MM.1S (cell line): ENCODE data around the gene HMG20A.

ENCODE experiments used
- DNase-seq: peaks from one replicate; pipeline ENCODE4 v3.0.0-alpha.2; 2015
- H2AFZ ChIP-seq: fragments of 300-600 bp; sonication (generic); 2 replicates; pipeline ENCODE4 v1.6.0; 2016; ENCODE audit warnings: antibody characterized with exemption, low read length
- H3F3A ChIP-seq: fragments of 300-600 bp; sonication (generic); 2 replicates; pipeline ENCODE4 v1.6.1; 2016; ENCODE audit warnings: mild to moderate bottlenecking, antibody characterized with exemption, low read length, moderate library complexity, mixed read lengths; ENCODE audit not compliant: insufficient read depth
- H3K27ac ChIP-seq: fragments of 300-600 bp; sonication (generic); 2 replicates; pipeline ENCODE4 v1.5.1; 2016; ENCODE audit warnings: mild to moderate bottlenecking, low read length
- H3K27me3 ChIP-seq: fragments of 300-600 bp; sonication (generic); replicated peaks from 2 replicates; pipeline ENCODE4 v1.6.0; 2016; ENCODE audit warnings: low read length; ENCODE audit not compliant: insufficient read depth
- H3K36me3 ChIP-seq: fragments of 300-600 bp; sonication (generic); replicated peaks from 2 replicates; pipeline ENCODE4 v1.6.1; 2016; ENCODE audit warnings: mild to moderate bottlenecking, low read length, mixed read lengths; ENCODE audit not compliant: insufficient read depth
- H3K4me1 ChIP-seq: fragments of 300-600 bp; sonication (generic); 2 replicates; pipeline ENCODE4 v1.6.1; 2016; ENCODE audit warnings: low read length, mixed read lengths
- H3K4me2 ChIP-seq: fragments of 300-600 bp; sonication (generic); 2 replicates; pipeline ENCODE4 v1.6.0; 2016; ENCODE audit warnings: low read depth, low read length
- H3K4me3 ChIP-seq: fragments of 300-600 bp; sonication (generic); 2 replicates; pipeline ENCODE4 v1.5.1; 2016; ENCODE audit warnings: low read length, mixed read lengths
- H3K79me2 ChIP-seq: fragments of 300-600 bp; sonication (generic); 2 replicates; pipeline ENCODE4 v1.6.1; 2016; ENCODE audit warnings: mixed run types, low read length, mixed read lengths
- H3K9ac ChIP-seq: fragments of 300-600 bp; sonication (generic); 2 replicates; pipeline ENCODE4 v1.6.1; 2016; ENCODE audit warnings: low read length, mixed read lengths
- H3K9me2 ChIP-seq: fragments of 300-600 bp; sonication (generic); replicated peaks from 2 replicates; pipeline ENCODE4 v1.6.1; 2016; ENCODE audit warnings: mild to moderate bottlenecking, low read length, mixed read lengths; ENCODE audit not compliant: insufficient read depth
- H3K9me3 ChIP-seq: fragments of 300-600 bp; sonication (generic); replicated peaks from 2 replicates; pipeline ENCODE4 v1.6.1; 2016; ENCODE audit warnings: mild to moderate bottlenecking, low read length, mixed read lengths; ENCODE audit not compliant: insufficient read depth
- H4K20me1 ChIP-seq: fragments of 300-600 bp; sonication (generic); 2 replicates; pipeline ENCODE4 v1.6.1; 2016; ENCODE audit warnings: mild to moderate bottlenecking, low read length, moderate library complexity, mixed read lengths; ENCODE audit not compliant: insufficient read depth
- EZH2 ChIP-seq: fragments of 300-600 bp; sonication (generic); optimal IDR thresholded peaks from 2 replicates; pipeline ENCODE3; 2017; ENCODE audit warnings: low read depth, mild to moderate bottlenecking, antibody characterized with exemption, low read length, mixed read lengths
- EZH2phosphoT487 ChIP-seq: fragments of 300-600 bp; sonication (generic); IDR thresholded peaks from 2 replicates; pipeline ENCODE4 v1.6.1; 2018; ENCODE audit warnings: antibody characterized with exemption, low read length
- TF ChIP-seq, protein P1 (sequence below): fragments of 300-600 bp; sonication (generic); IDR thresholded peaks from 2 replicates; pipeline ENCODE4 v1.5.1; 2016; ENCODE audit warnings: antibody characterized with exemption, low read length, mixed read lengths

HMG20A gene

GRCh38 chr15:77516076-77516475 lies 95.4 kb downstream of the HMG20A start:
- Histone ChIP-seq H3K36me3 (no peaks in the 10 kb centered on the region), H3K9me3 (no peaks in the 10 kb centered on the region), H3K27ac (no peak overlapping the region), H3K9me2 (no peaks in the 10 kb centered on the region), H2AFZ (no peak overlapping the region), H3K27me3 (no peaks in the 10 kb centered on the region), H3K79me2 (no peaks in the 10 kb centered on the region), H4K20me1 (no peaks in the 10 kb centered on the region), H3K4me2 (no peak overlapping the region), H3K9ac (no peak overlapping the region), H3F3A (no peaks in the 10 kb centered on the region), H3K4me3 (no peak overlapping the region), H3K4me1 (no peaks in the 10 kb centered on the region)
- TF ChIP-seq EZH2: no peak
- TF ChIP-seq EZH2phosphoT487: no peak
- TF ChIP-seq, protein P1, sequence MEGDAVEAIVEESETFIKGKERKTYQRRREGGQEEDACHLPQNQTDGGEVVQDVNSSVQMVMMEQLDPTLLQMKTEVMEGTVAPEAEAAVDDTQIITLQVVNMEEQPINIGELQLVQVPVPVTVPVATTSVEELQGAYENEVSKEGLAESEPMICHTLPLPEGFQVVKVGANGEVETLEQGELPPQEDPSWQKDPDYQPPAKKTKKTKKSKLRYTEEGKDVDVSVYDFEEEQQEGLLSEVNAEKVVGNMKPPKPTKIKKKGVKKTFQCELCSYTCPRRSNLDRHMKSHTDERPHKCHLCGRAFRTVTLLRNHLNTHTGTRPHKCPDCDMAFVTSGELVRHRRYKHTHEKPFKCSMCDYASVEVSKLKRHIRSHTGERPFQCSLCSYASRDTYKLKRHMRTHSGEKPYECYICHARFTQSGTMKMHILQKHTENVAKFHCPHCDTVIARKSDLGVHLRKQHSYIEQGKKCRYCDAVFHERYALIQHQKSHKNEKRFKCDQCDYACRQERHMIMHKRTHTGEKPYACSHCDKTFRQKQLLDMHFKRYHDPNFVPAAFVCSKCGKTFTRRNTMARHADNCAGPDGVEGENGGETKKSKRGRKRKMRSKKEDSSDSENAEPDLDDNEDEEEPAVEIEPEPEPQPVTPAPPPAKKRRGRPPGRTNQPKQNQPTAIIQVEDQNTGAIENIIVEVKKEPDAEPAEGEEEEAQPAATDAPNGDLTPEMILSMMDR: no peak
- DNase-seq: no peak

- Histone ChIP-seq H4K20me1 (no peaks in the 10 kb centered on the region), H3F3A (no peaks in the 10 kb centered on the region), H3K36me3 (no peaks in the 10 kb centered on the region), H3K79me2 (no peaks in the 10 kb centered on the region), H3K27ac (no peak overlapping the region), H2AFZ (no peak overlapping the region), H3K4me2 (no peak overlapping the region), H3K4me1 (no peaks in the 10 kb centered on the region), H3K27me3 (no peaks in the 10 kb centered on the region), H3K9ac (no peak overlapping the region), H3K9me3 (no peaks in the 10 kb centered on the region), H3K9me2 (no peaks in the 10 kb centered on the region), H3K4me3 (no peak overlapping the region)
- TF ChIP-seq EZH2phosphoT487: no peak
- DNase-seq: no peak
Measured at GRCh38 chr15:77516786-77517185, 96.1 kb downstream of the HMG20A start.

DNA sequence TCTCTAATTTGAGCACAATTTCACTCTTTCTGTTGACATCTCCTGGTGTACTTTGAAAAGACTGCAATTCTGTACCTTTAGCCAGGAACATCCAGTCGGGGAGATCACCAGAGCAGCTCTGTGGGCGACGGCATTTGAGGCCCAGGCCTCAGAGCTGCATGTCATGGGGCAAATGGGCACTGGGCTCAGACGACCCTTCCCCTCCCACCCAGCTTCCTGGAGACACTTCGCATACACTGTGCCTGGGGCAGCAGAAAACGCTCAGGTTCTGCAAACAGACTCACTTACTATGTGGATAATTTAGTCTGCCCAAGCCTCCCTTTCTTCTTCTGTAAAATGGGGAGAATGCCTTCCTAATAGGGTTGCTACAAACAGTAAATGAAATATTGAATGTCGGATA lies 96.9 kb downstream of the HMG20A start:
- no peak overlapping the region for H2AFZ ChIP-seq
- no peaks in the 10 kb centered on the region for H4K20me1 ChIP-seq
- no peaks in the 10 kb centered on the region for H3F3A ChIP-seq
- H3K36me3 ChIP-seq: no peaks in the 10 kb centered on the region
- no peak overlapping the region for H3K9ac ChIP-seq
- no peak for DNase-seq
- no peak overlapping the region for H3K4me3 ChIP-seq
- no peaks in the 10 kb centered on the region for H3K27me3 ChIP-seq
- H3K4me1 ChIP-seq: no peaks in the 10 kb centered on the region
- no peaks in the 10 kb centered on the region for H3K9me2 ChIP-seq
- no peak overlapping the region for H3K4me2 ChIP-seq
- H3K27ac ChIP-seq: no peak overlapping the region
- no peaks in the 10 kb centered on the region for H3K9me3 ChIP-seq
- TF ChIP-seq EZH2phosphoT487: no peak
- TF ChIP-seq, protein P1: no peak
- no peak for TF ChIP-seq EZH2
- H3K79me2 ChIP-seq: no peaks in the 10 kb centered on the region

DNA sequence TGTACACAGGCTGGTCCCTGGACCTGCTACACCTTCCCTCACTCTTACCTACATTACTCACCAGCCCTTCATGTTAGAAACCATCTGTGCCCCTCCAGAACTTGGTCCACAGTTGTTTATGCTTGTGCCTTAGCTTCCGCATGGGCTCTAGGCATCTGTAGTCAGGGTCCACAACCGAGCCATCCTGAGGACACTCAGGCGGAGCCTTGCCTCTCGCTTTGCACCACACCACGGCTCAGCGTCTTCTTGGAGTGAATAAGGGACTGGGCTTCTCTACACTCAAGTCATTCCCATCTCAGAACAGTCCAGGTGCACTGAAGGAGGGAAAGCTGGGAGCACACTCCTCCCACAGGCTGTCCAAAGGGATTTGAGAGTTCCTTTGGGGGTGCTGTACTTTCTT lies 97.8 kb downstream of the HMG20A start:
- H3K4me2 ChIP-seq: no peak overlapping the region
- H3F3A ChIP-seq: no peaks in the 10 kb centered on the region
- H3K9me3 ChIP-seq: no peaks in the 10 kb centered on the region
- H3K9ac ChIP-seq: no peak overlapping the region
- no peaks in the 10 kb centered on the region for H3K79me2 ChIP-seq
- DNase-seq: no peak
- H3K4me3 ChIP-seq: no peak overlapping the region
- H3K9me2 ChIP-seq: no peaks in the 10 kb centered on the region
- H3K27ac ChIP-seq: no peak overlapping the region
- TF ChIP-seq EZH2 (no peak), EZH2phosphoT487 (no peak)
- TF ChIP-seq, protein P1: no peak
- no peaks in the 10 kb centered on the region for H3K27me3 ChIP-seq
- no peaks in the 10 kb centered on the region for H4K20me1 ChIP-seq
- no peak overlapping the region for H2AFZ ChIP-seq
- no peaks in the 10 kb centered on the region for H3K36me3 ChIP-seq
- no peaks in the 10 kb centered on the region for H3K4me1 ChIP-seq
